Stimulated activated CD8-positive, alpha-beta memory T cell treated with anti-CD3 and anti-CD28 coated beads, Interleukin-15, amount 100 ng/mL, for 48 hours (primary cell): ENCODE results near the gene FADS1.

ENCODE experiments used
- DNase-seq, 2 donors: peaks; one replicate each; pipeline ENCODE4 v3.0.0-alpha.2; 2020; ENCODE audit warnings: low read depth in 2 of 2

FADS1 gene

DNA sequence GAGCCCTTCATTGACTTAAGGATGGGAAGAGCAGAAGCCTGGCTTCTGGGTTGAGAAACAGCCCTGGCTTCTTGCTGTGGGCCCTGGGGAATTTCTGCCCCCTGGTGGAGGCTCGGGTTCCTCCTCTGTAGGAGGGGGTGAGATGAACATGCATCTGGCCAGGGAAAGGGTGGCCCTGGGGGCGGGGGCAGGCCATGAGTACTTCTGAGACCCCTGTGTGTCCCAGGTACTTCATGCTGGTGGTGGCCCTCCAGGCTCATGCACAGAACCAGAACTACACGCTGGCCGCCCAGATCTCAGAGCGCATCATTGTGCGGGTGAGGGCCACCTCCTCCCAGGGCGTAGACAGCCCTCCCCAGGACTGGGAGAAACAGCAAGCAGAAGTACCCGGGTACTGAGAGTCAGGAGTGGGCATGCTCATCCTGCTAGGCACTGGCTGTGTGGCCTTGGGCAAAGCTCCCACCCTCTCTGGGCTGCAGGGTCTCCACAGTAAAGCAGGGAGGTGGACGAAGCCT is 40.2 kb downstream of the FADS1 start:
- peak in 1 of 2 donors; percentile 39 for DNase-seq

DNA sequence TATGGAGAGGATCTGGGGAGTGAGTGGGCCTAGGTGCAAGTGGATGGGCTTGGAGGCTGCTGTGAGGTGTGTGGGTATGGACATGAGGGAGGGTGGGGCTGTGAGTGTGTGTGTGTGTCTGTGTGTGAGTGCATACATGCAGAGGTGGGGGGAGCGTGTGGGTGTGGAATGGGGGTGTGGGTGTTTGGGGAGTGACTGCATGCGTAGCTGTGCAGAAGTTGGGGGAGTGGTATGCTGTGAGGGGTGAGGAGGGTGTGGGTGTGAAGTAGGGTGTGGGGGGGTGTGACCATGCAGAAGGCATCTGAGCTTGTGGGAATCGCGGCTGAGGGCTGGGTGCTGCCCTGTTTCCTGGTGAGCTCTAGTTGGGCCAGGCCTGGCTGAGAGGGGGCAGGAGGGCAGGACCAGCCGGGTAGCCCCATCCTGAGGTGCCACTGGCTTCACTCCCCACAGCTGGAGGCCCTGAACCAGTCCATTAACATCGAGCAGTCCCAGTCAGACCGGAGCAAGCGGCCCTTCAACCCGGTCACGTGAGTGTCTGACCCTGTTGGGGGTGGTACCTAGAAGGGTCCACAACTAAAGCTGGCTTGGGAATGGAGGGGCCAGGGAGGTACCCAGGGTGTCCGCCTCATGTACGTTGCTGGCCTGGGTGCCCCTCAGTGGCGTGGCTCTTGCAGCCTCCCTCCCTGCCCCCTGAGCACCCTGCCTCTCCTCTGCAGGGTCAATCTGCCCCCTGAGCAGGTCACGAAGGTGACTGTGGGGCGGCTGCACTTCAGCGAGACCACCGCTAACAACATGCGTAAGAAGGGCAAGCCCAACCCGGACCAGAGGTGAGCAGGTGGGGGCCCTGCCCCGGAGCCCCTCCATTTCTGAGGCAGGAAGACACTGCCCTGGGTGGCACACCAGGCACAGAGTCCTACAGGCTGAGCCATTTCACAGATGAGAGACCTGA is 40.9 kb downstream of the FADS1 start:
- DNase-seq, result no peak

DNA sequence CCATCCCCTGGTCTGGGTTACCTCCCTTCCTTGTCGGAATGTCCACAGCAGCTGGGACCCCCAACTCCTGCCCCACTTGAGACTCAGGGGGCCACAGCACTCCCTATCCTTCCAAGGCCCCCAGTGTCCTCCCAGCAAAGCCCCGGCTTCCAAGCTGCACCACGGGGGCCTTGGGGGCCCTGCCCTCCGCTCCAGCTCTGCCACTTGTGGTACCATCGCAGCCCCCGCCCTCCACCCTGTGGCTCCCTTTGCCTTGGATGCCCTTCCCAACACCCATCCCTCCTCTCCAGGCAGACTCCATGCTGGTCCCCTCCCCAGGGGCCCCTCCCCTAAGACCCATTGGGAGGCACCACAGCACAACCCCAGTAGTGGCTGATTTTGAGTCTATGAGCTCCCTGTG is 41.7 kb downstream of the FADS1 start:
- DNase-seq, result no peak

DNA sequence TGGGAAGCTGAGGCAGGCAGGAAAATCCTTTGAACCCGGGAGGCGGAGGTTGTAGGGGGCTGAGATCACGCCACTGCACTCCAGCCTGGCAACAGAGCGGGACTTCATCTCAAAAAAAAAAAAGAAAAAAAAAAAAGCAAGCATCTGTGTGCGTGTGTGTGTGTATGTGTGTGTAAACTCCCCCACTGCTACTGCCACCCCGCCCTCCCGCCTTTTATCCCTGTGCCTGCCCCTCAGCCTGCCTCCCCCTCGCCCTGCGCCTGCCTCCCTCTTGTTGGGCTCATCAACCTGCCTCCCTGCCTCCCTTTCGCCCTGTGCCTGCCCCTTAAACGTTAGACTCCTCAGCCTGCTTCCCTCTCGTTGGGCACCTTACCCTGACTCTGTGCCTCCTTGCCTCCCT is 42.4 kb downstream of the FADS1 start:
- DNase-seq, result no peak

DNA sequence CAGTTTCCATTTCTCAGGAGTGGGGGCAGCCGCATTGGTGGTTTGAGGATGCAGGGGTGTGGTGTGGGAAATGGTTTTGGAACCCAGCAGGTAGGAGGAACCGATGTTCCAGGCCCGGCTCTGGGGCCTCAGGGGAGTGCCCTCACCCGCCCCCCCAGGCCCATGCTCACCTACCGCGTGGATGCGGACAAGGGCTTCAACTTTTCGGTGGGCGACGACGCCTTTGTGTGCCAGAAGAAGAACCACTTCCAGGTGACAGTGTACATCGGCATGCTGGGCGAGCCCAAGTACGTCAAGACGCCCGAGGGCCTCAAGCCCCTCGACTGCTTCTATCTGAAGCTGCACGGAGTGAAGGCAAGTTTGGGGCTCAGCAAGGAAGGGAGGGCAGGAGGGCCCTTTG is 43.0 kb downstream of the FADS1 start:
- DNase-seq, result no peak

DNA sequence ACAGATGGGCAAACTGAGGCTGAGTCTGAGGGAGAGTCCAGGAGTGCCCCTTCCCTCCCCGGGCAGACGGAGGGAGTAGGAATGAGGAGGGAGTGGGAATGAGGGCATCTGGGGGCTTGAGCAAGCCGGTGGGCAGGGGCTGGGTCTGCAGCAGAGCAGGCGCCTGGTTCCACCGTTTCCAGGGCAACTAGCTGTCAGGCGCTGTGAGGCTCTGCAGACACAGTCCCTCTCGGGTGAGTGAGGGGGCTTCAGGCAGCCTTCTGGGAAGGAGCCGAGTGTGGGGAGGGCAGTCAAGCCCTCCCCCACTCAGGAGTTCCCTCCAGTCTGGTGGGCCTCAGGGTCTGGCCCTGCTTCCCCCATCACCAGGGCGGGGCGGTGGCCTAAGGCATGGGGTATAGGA is 43.4 kb downstream of the FADS1 start:
- DNase-seq, result no peak

DNA sequence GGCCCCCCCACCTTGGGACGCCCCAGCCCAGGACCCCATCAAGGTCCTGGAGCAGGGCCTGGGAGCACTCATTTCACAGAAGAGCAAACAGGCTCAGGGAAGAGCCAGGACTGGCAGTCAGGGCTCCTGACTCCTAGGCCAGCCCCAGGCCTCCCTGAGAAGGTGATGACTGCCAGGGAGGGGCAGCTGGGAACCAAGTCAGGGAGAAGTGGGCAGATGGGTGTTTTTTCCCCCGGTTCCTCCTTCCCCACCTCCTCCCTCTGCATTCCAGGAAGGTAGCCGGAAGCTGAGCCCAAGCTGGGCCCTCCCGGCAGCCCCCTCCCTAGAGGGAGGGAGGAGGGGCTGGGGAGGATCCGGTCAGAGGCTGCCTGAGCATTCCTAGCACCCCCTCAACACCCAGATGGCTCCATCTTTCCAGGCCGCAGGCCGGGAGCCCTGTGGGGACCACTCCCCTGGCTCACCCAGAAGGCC is 44.8 kb downstream of the FADS1 start:
- DNase-seq, result no peak

DNA sequence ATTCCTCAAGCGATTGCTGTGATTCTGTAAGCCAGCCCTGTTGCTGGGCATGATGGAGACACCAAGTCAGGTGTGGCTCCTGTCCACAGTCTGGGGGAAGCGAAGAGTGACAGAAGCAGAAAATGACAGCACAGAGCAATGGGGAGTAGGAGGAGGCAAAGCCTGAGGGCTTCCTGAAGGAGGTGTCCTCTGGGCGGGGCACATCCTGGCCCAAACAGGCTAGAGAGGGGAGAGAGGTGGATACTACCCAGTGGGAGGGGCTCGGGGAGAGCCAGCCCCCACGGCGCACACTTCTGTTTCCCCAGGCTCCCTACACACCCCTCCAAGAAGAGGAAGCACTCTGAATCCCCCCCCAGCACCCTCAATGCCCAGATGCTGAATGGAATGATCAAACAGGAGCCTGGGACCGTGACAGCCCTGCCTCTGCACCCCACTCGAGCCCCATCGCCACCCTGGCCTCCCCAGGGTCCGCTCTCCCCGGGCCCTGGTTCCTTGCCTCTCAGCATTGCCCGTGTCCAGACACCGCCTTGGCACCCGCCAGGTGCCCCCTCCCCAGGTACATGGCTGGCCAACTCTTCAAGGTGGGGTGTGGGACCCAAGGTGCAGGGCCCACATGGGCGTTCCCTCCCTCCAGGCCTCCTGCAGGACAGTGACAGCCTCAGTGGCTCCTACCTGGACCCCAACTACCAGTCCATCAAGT is 45.5 kb downstream of the FADS1 start:
- DNase-seq, result no peak

DNA sequence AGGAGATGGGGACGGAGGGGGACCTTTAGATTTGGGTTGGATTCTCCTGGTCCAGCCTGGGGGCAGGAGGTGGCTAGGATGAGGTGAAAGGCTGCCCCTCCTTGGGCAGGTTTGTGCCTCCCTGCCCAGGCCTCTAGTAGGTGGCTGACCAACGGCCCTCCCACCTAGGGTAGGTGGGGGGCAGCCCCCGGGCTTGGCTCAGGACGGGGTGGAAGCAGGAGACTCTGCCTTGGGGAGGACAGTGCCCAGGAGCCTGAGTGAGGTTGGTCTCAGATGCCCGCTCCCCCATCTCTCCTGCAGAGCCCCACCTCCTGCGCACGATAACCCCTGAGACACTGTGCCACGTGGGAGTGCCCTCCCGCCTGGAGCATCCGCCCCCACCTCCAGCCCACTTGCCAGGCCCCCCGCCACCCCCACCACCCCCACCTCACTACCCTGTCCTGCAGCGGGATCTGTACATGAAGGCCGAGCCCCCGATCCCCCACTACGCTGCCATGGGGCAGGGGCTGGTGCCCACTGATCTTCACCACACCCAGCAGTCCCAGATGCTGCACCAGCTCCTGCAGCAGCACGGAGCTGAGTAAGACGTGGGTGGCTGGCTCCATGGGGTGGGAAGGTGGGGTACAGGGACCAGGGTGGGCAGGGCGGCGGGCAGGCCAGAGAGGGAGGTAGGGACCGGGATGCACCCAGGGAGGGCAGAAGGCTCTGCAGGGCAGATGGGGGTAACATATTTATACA is 46.7 kb downstream of the FADS1 start:
- DNase-seq, result no peak

DNA sequence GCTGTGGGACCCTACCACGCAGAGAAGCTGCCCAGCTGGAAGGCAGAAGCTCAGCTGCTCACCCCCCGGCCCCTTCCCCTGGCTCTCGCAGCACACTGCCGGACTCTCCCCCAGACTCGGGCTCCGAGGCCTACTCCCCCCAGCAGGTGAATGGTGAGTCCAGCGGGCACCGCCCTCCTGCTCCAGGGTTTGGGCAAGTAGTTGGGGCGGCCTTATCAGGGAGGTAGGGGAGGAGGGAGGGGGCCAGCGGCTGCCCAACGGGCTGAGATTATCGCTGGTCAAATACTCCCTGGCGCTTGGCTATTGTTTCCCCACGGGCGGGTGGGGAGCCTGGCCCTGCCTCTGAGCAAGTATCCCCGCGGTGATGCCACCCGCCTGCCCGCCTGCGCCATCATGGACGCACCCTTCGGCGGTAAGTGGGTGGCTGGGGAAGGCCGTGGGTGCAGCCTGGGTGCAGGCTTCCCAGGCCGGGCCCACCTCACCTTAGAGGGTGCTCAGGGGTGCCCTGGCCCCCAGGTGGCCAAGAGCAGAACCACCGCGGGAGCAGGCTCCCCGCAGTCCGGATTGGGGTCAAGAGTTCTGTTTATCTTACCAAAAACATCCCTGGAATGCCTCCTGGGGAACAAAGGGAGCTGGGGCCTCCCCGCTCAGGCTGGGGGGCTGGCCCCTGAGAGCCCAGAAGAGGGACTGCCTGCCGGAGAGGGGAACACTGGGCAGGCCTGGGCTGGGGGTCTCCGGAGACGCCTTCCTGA is 47.5 kb downstream of the FADS1 start:
- DNase-seq, result no peak

DNA sequence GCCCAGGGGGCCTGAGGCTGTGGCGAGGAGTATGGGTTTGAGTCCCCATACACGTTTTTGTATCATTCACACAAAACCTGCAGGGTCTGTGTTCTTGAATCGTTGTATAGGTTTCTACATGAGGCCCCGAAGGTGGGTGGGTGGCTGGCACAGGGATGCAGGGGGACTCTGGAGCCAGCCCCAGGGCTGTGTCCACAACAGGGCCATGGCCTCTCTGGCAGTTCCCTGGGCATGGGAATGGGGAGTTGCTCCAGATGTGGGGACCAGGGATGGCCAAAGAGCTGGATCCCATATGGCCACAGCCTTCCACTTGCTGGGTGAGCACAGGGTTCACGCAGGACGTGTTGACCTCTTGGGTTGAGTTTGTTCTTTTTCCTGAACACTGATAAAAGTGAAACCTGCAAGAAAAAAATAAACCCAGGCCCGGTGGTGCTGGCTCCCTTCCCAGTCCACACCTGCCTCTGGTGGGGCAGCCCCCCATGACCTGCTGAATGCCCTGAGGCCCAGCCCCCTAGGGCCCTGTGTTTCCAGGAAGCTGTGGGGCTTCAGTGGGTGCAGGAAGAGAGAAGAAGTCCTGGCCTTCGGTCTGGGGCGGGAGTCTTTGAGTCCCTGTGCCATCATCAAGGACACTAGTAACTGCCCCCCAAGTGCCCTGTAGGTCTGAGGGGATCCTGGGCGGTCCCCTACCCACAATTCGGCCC is 48.3 kb downstream of the FADS1 start:
- no peak for DNase-seq

DNA sequence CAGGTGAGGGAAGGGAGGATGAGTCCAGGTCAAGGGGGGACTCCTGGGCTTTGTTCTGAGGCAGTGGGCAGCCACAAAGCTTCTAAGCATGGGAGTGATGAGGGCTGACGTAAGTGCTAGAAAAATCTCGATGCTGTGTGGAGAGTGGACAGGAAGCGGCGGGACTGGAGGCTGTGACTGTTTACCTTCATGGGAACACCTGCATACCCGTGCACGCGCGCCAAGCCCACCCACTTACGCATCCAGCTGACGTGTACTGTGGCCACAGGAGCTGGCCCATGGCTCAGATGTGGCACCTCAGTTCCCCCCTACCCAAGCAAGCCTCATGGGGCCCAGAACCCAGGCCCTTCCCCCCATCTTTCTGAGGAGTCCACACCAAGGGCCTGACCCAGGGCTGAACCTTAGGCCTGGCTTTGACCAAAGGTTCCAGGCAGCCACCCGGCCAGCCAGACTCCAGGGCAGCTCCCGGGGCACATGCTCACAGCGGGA is 50.4 kb downstream of the FADS1 start:
- no peak for DNase-seq

DNA sequence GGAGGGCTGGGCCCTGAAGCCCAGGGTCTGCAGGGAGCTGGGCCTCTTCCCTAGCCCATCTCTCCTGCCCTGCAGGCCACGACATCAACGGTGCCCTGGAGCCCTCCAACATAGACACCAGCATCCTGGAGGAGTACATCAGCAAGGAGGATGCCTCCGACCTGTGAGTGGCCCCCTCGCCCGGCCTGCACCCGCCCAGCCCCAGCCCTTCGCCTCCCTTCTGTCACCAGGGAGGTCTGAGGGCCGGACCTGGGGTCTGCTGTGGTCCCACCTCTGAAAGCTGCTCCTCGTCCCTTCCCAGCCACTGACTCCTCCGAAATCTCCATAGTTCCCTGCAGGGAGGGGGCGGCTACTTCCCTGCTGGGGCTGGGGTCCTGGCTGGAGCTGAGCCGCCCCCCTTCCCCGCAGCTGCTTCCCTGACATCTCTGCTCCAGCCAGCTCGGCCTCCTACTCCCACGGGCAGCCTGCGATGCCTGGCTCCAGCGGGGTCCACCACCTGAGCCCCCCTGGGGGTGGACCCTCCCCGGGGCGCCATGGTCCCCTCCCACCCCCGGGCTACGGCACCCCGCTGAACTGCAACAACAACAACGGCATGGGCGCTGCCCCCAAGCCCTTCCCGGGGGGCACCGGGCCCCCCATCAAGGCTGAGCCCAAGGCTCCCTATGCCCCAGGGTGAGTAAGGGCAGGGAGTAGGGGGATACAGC is 51.1 kb downstream of the FADS1 start:
- DNase-seq, result no peak

DNA sequence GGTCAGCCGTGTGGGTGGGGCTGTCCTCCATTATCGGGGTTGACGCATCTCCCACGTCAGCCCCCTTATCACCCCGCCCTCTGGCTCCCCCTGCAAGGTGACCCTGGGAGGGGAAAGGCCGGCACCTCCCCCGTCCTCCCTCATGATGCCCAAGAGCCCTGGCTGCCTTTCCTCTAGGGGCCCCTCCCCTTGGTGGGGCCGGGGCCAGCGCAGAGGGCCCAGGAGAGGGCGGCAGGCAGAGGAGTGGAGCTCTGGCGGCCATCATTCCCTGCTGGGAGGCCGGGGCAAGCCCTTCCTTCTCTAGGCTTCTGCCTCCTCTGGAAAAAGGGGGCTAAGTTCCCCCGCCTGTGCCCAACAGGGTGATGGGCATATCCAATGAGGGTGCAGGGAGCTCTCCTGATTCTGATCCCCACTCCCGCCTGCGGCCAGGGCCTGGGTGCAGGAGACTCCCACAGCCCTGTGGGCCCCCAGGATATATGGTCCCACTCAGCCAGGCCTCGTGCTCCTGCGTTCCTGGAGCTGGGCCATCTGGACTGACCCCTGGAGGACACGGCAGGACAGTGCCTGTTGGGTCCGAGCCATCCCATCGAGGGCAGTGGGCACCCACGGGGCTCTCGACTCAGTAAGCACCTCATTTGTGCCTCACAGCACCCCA is 52.1 kb downstream of the FADS1 start:
- no peak for DNase-seq

DNA sequence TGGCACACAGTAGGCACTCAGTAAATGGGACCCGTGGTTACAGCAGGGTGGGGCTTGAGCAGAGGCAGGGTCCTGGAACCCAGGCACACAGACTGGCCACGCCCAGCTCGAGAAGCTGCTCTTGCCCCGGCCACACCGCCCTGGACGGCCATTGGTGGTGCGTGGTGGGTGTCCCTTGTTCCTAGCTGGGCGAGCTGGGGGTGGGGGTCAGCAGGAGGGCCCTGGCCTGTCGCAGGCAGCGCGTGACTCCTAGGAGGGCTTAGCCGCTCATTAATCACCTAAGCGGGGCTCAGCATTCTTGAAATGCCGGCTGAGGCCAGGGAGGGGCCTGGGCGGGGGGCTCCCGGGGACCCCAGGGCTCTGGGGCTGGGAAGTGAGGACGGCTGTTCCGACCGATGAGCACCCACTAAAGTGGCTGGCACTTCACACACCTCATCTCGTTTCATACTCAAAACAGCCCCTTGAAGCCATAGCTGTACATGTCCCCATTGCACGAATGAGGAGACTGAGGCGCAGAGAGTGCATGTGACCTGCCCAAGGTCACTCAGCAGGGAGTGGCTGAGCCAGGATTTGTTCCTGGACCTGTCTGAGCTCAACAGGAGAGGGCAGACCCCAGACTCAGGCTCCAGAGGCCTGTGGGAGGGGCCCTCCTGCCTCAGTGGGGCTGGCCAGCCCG is 52.7 kb downstream of the FADS1 start:
- DNase-seq, result no peak

DNA sequence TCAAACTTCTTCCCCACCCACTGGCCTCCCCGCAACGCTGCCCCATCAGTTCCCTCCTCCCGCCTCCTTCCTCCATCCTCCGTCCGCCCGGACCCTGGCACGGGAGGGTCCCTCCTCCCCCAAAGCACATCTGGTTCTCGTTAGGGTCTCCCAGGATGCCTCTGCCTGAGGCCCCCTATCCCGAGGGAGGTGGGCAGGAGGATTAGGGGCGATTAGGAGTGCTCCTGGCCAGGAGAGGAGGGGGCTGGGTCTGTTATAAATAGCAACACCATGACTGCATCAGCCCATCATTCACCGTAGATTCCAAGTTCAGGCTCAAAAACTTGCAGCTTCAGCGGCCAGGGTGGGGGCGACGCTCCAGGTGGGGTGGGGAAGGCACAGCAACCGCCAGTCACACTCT is 54.0 kb downstream of the FADS1 start:
- DNase-seq, result no peak

DNA sequence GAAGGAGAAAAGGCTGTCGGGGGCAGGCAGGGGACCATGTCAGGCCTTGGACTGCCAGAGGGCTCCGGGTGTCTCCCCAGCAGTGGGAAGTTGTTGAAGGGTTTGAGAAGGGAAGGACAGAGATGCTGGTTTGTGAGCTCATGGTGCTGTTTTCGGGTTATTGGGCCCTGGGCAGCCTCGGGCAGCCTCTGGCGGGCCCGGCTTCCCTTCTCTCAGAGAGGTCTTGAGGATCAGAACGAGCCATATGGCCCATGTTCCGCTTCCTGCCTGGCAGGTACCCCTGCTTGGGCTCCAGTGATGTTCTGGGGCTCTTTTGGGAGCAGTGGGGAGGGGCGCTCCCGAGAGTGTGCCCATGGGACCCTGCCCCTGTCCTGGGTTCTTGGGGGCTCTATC is 54.6 kb downstream of the FADS1 start:
- no peak for DNase-seq

DNA sequence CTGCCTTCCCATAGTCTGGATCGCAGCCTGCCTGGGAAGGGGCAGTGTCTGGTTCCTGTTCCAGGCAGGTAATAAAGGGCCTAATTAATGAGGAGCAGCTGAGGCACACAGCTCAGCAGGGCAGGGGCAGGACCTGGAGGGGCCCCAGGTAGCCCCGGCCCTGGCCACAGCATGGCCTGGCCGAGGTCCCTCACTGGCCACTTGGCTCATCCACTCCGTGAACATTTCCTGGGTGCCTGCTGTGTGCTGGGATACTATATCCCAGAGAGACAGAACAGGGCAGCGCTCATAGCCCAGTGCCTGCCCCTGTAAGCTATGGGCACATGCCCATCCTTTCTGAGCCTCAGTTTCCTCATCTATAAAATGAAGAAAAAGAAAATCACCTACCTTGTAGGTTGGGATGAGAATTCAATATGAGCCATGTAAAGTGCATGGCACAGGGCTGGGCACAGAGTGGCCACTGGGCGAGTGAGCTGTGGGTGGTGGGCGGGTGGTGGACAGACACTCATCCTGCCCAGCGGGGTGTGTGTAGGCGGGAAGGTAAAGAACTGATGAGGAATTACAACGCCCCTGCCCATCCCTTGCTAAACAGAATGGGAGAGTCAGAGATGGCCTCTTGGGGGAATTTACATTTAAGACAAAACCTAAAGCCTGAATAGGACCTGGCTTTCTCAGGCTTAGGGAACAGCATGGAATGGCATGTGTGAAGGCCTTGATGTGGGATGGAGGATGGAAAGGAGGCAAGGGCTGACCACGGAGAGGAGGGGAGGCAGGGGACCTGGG is 55.2 kb downstream of the FADS1 start:
- DNase-seq, result no peak
